Calu3 (cell line): ENCODE results near the gene RNF150. TPM values are rescaled to one million over a fixed set of nuclear protein-coding genes. Genes with fewer than 3 reads are reported as not detected.

Experiments
- BruUV-seq: library from RNA; stranded (reverse); fragments of 400-500 nt; replicated peaks from 2 replicates; lab custom pipeline; 2021; lab: Mats Ljungman, UMichigan
- CTCF ChIA-PET: fragments of 300-600 bp; sonication (Branson Sonifier 250); formaldehyde crosslinking; loops from one replicate; lab custom pipeline; 2022; ENCODE audit warnings: antibody characterized with exemption; lab: Charles Lee
- DNase-seq: peaks from one replicate; pipeline ENCODE4 v3.0.0; 2022
- H3K27ac Mint-ChIP-seq: one replicate; pipeline ENCODE4 v1.8.0; 2022; ENCODE audit warnings: mixed read lengths; ENCODE audit not compliant: unreplicated experiment
- H3K27me3 Mint-ChIP-seq: one replicate; pipeline ENCODE4 v1.8.0; 2022; ENCODE audit warnings: mixed read lengths; ENCODE audit not compliant: unreplicated experiment
- H3K36me3 Mint-ChIP-seq: one replicate; pipeline ENCODE4 v1.8.0; 2022; ENCODE audit warnings: mild to moderate bottlenecking, moderate library complexity, mixed read lengths; ENCODE audit not compliant: insufficient read depth, unreplicated experiment
- H3K4me1 Mint-ChIP-seq: one replicate; pipeline ENCODE4 v1.8.0; 2022; ENCODE audit warnings: mild to moderate bottlenecking, low read depth, mixed read lengths; ENCODE audit not compliant: unreplicated experiment
- H3K4me3 Mint-ChIP-seq: one replicate; pipeline ENCODE4 v1.8.0; 2022; ENCODE audit warnings: mild to moderate bottlenecking, low read depth, moderate library complexity, mixed read lengths; ENCODE audit not compliant: unreplicated experiment
- H3K9me3 Mint-ChIP-seq: one replicate; pipeline ENCODE4 v1.8.0; 2022; ENCODE audit warnings: low read depth, mixed read lengths; ENCODE audit not compliant: unreplicated experiment
- intact Hi-C: fragments of 100-400 bp; cut with micrococcal nuclease; formaldehyde crosslinking; loops from one replicate; pipeline ENCODE4 v1.10.0; 2022; ENCODE audit not compliant: unreplicated experiment
- total RNA-seq: library from RNA; stranded (reverse); gene quantifications from 2 replicates; pipeline ENCODE4 v1.2.3, GENCODE V29; 2022
- TF ChIP-seq, protein P1 (sequence below): fragments of 200-600 bp; IDR thresholded peaks from one replicate; pipeline ENCODE4 v1.8.0; 2022; ENCODE audit warnings: antibody characterized with exemption; ENCODE audit not compliant: unreplicated experiment

RNF150 gene
- total RNA-seq, 1 experiment from 2014 or later = 0.14 TPM

DNA sequence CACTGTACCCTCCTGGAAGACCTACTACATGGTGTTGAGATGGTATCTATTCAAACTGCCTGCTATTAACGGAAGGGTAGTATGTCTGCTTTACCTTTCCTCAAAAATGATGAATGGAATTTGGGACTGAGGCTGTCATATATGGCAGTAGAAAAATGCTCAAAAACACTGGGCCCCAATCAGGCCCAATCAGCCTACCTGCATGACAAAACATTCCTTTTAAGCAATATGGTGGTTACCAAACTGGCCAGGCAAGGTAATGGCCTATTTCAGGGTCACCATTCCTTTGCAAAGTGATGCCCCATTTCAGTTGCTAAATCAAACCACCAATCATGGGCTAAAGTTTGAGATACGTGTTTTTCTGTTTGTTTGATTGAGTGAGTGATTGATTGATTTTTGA lies 14.9 kb downstream of the RNF150 start:
- DNase-seq = no peak
- CTCF ChIA-PET = no interaction called here
- no peaks in the 10 kb centered on the region for H3K36me3 Mint-ChIP-seq
- intact Hi-C loops = no loop called here
- peaks cover 4% of the 10 kb centered on the region for H3K9me3 Mint-ChIP-seq
- TF ChIP-seq, protein P1, sequence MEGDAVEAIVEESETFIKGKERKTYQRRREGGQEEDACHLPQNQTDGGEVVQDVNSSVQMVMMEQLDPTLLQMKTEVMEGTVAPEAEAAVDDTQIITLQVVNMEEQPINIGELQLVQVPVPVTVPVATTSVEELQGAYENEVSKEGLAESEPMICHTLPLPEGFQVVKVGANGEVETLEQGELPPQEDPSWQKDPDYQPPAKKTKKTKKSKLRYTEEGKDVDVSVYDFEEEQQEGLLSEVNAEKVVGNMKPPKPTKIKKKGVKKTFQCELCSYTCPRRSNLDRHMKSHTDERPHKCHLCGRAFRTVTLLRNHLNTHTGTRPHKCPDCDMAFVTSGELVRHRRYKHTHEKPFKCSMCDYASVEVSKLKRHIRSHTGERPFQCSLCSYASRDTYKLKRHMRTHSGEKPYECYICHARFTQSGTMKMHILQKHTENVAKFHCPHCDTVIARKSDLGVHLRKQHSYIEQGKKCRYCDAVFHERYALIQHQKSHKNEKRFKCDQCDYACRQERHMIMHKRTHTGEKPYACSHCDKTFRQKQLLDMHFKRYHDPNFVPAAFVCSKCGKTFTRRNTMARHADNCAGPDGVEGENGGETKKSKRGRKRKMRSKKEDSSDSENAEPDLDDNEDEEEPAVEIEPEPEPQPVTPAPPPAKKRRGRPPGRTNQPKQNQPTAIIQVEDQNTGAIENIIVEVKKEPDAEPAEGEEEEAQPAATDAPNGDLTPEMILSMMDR = no peak
- H3K27me3 Mint-ChIP-seq = peaks cover 27% of the 10 kb centered on the region
- BruUV-seq = no TSS peak
- no peak overlapping the region for H3K4me3 Mint-ChIP-seq
- H3K27ac Mint-ChIP-seq = no peak overlapping the region
- H3K4me1 Mint-ChIP-seq = no peaks in the 10 kb centered on the region

DNA sequence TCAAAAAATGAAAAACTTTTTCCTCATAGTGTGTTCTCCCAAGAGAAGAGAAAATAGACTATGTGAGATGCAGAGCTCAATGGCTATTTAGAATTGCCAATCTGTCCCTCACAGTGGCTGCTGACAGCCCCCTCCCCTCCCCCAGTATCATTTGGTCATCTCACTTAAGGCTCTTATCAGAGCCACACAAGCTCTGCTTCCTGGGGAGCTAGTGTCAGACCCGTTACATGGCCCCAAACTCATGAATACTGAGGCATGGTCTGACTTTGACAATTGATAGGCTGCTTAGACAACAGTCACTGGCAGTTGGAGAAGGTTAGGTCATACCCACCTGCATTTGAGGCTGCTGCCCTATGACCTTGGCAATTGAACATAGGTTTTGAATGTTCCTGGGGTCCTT lies 15.3 kb downstream of the RNF150 start:
- DNase-seq = no peak
- CTCF ChIA-PET = no interaction called here
- Mint-ChIP-seq H3K9me3 (peaks cover 4% of the 10 kb centered on the region), H3K27me3 (peaks cover 31% of the 10 kb centered on the region), H3K4me3 (no peak overlapping the region), H3K4me1 (no peaks in the 10 kb centered on the region), H3K27ac (no peak overlapping the region), H3K36me3 (no peaks in the 10 kb centered on the region)
- intact Hi-C loops = no loop called here
- no TSS peak for BruUV-seq
- TF ChIP-seq, protein P1 = no peak

DNA sequence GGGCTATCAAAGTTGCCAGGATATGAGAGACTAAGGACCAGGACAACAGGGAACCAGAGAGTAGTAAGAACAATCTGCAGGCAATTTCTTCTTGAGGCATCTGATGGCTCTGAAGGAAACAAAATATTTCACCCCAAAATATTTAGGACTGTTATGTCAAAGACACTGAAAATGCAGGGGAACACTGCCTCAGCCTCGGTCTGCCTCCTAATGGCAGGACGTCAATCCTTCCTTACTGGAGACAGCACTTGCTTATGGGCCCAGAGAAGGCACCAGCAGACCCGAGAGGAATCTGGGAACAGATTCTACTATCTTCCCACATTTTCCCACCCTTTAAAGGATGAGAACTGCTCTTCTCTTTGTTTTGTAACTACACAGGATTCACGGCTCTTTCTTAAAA lies 23.3 kb downstream of the RNF150 start:
- Mint-ChIP-seq H3K36me3 (no peaks in the 10 kb centered on the region), H3K27ac (no peak overlapping the region), H3K4me3 (no peak overlapping the region), H3K9me3 (peaks cover 4% of the 10 kb centered on the region), H3K27me3 (peaks cover 40% of the 10 kb centered on the region), H3K4me1 (no peaks in the 10 kb centered on the region)
- intact Hi-C loops = no loop called here
- DNase-seq = no peak
- CTCF ChIA-PET = no interaction called here
- TF ChIP-seq, protein P1 = no peak
- no TSS peak for BruUV-seq

DNA sequence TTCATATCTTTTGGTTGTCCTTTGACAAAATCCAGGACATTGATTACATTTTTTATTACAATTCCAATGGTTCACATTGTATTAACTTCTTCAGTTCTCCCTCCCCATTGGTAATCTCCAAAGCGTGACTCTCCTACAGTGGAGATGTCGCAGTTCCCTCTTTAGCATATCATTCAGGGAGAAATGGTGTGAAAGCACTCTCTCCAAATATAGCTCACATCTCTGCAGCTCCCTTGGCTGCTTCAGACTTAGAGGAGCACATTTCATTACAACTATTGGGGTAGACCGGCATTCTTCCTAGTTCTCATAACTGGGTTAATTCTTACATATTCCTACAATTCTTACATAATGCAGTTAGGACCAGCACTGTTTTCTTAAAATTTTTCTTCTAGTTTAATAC lies 25.3 kb downstream of the RNF150 start:
- peaks cover 26% of the 10 kb centered on the region for H3K27me3 Mint-ChIP-seq
- TF ChIP-seq, protein P1 = no peak
- no peak overlapping the region for H3K27ac Mint-ChIP-seq
- CTCF ChIA-PET = no interaction called here
- no peak for DNase-seq
- H3K9me3 Mint-ChIP-seq = no peaks in the 10 kb centered on the region
- intact Hi-C loops = no loop called here
- no TSS peak for BruUV-seq
- no peaks in the 10 kb centered on the region for H3K4me1 Mint-ChIP-seq
- H3K36me3 Mint-ChIP-seq = no peaks in the 10 kb centered on the region
- H3K4me3 Mint-ChIP-seq = no peak overlapping the region
